Activated naive CD4-positive, alpha-beta T cell treated with anti-CD3 and anti-CD28 coated beads, Interleukin-2, amount 10 ng/mL, durations not matched to agents 7 days and 5 days (primary cell): ENCODE measurements around the gene TYR.
"Not testable (repeated sequence)": the region's sequence is repeated elsewhere in the genome, so short reads cannot be mapped to it uniquely, and the experiment has no call there.

Experiments
- CTCF ChIA-PET: fragments of 350-600 bp; sonication (Branson Sonifier 250); formaldehyde crosslinking; loops from one replicate; lab custom pipeline; 2021; ENCODE audit warnings: antibody characterized with exemption; lab: Charles Lee
- DNase-seq: peaks from one replicate; pipeline ENCODE4 v3.0.0-alpha.2; 2020
- H3K27ac Mint-ChIP-seq: one replicate; pipeline ENCODE4 v1.8.0; 2021; ENCODE audit warnings: mild to moderate bottlenecking, moderate library complexity, mixed read lengths
- H3K27me3 Mint-ChIP-seq: one replicate; pipeline ENCODE4 v1.8.0; 2021; ENCODE audit warnings: mild to moderate bottlenecking, mixed read lengths
- H3K36me3 Mint-ChIP-seq: one replicate; pipeline ENCODE4 v1.8.0; 2021; ENCODE audit warnings: mixed read lengths
- H3K4me1 Mint-ChIP-seq: one replicate; pipeline ENCODE4 v1.8.0; 2021; ENCODE audit warnings: mixed read lengths
- H3K4me3 Mint-ChIP-seq: one replicate; pipeline ENCODE4 v1.8.0; 2021; ENCODE audit warnings: mild to moderate bottlenecking, moderate library complexity, mixed read lengths
- H3K9me3 Mint-ChIP-seq: one replicate; pipeline ENCODE4 v1.8.0; 2021; ENCODE audit warnings: mixed read lengths

The TYR gene

DNA sequence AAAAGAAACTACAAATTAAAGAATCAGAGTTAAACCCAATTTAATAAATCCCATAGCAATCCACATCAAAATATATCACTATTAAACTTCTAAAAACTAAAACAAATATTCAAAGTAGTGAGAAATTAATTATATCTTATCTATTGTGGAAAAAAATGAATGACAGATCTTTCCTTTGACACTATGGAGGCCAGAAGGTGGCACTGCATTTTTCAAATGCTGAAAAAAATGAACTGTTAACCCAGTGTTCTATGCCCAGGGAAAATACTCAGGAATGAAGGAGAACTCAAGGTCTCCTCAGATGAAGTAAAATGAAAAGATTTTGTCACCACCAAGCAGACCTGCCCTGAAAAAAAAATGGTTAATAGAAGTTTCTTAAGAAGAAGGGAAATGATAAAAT, 27.7 kb downstream of the TYR start:
- CTCF ChIA-PET, result no interaction called here
- no peaks in the 10 kb centered on the region for H3K27me3 Mint-ChIP-seq
- H3K4me3 Mint-ChIP-seq, result no peak overlapping the region
- no peaks in the 10 kb centered on the region for H3K9me3 Mint-ChIP-seq
- no peak for DNase-seq
- no peak overlapping the region for H3K27ac Mint-ChIP-seq
- H3K4me1 Mint-ChIP-seq, result no peaks in the 10 kb centered on the region
- H3K36me3 Mint-ChIP-seq, result no peaks in the 10 kb centered on the region

DNA sequence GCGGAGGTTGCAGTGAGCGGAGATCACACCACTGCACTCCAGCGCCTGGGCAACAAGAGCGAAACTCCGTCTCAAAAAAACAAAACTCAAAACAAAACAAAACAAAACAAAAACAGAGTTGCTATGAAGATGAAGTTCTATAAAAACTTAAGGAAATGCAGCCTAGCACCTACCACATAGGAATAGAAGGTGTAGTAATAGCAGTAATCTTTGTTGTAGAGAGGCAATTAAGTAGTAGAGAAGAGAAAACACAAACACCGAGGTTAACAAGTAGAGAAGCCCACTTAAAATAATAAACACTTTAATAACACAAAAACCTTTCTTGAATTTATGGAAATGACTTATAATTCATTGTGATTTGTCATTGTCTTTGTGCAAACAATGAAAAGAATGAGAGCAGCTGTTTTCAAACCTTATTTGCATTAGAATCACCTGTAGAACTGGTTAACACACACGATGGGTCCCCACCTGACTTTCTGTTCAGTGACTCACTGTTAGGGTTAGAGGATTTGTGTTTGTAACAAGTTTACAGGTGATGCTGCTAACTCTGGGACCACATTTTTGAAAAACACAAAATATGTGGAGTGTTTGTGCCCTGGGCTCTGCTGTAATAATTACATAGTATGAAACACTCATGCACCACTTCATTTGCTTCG, 43.1 kb downstream of the TYR start:
- Mint-ChIP-seq H3K36me3 (no peaks in the 10 kb centered on the region), H3K4me1 (no peaks in the 10 kb centered on the region), H3K9me3 (no peaks in the 10 kb centered on the region), H3K27ac (no peak overlapping the region), H3K27me3 (no peaks in the 10 kb centered on the region), H3K4me3 (no peak overlapping the region)
- CTCF ChIA-PET, result no interaction called here
- no peak for DNase-seq

DNA sequence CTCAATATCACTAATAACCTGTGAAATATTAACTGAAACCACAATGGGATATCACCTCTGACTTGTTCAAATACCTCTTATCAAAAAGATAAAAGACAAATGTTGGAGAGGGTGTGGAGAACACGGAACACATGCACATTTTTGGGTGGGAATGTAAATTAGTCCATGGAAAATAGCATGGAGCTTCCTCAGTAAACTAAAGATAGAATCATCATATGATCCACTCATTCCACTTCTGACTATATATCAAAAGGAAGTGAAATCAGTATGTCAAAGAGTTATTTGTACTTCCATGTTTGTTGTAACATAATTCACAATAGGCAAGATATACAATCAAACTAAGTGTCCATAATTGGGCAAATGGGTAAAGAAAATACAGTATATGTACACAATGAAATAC, 57.4 kb downstream of the TYR start:
- CTCF ChIA-PET, result no interaction called here

DNA sequence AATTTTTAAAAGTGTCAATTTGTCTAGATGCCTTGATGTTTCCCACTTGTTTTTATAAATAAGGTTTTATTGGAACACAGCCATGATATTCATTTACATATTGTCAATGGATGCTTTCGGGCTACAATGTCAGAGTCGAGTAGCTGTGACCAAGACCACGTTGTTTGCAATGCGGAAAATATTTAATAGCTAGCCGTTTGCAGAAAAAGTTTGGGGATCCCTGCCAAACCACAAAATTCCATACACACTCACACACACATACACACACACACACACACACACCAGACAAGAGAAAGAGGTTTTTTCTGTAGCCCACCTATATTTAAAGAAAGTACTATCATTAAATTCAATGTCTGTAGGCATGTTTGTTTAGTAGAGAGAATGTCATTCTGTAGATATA, 58.3 kb downstream of the TYR start:
- Mint-ChIP-seq H3K4me1 (no peaks in the 10 kb centered on the region), H3K36me3 (no peaks in the 10 kb centered on the region), H3K27me3 (no peaks in the 10 kb centered on the region), H3K9me3 (no peaks in the 10 kb centered on the region), H3K27ac (no peak overlapping the region), H3K4me3 (no peak overlapping the region)
- CTCF ChIA-PET, result no interaction called here
- no peak for DNase-seq

More for the DNA sequence above, 57.4 kb downstream of the TYR start:
- Mint-ChIP-seq H3K27ac (no peak overlapping the region), H3K36me3 (no peaks in the 10 kb centered on the region), H3K9me3 (no peaks in the 10 kb centered on the region), H3K27me3 (no peaks in the 10 kb centered on the region), H3K4me1 (no peaks in the 10 kb centered on the region), H3K4me3 (no peak overlapping the region)
- no peak for DNase-seq

DNA sequence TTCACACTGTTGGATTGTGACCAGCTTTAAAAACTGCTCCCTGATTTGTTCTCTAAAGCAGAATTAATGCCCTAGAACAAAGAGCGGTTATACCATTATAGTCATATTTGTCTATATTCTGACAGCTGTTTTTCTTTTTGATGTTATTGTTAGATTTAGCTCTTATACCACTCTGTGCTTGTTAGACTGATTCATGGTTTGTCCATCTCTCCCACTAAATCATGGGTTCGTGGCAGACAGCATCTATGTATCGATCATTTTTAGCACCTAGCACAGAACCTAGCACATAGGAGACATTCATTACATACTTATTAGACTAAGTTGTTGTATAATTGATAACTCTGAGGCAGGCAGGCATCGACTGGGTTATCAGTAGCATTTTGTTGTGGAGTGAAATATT, 69.3 kb downstream of the TYR start:
- H3K9me3 Mint-ChIP-seq, CTCF ChIA-PET, H3K27me3 Mint-ChIP-seq, H3K4me1 Mint-ChIP-seq, H3K4me3 Mint-ChIP-seq, DNase-seq, H3K36me3 Mint-ChIP-seq, H3K27ac Mint-ChIP-seq: not testable (repeated sequence)

DNA sequence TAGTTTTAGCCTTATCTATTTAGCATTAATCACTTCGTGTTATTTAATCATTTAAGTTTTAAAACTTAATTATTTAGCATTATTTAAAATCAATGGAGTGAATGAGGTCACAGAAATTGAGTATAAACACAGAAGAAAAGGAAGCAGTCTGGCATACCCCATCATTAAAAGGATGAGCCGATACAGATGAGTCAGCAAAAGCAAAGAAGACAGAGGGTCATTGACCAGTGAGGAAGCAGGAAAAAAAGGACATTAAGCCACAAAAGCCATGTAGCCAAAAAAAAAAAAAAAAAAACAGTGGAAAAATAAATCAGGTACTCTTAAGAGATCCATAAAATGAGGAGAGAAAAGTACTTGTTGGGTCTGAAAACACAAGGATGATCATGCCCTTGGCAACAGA, 71.5 kb downstream of the TYR start:
- H3K27me3 Mint-ChIP-seq, result no peaks in the 10 kb centered on the region
- CTCF ChIA-PET, result no interaction called here
- H3K27ac Mint-ChIP-seq, result no peak overlapping the region
- DNase-seq, result no peak
- no peaks in the 10 kb centered on the region for H3K4me1 Mint-ChIP-seq
- H3K9me3 Mint-ChIP-seq, result no peaks in the 10 kb centered on the region
- H3K4me3 Mint-ChIP-seq, result no peak overlapping the region
- H3K36me3 Mint-ChIP-seq, result no peaks in the 10 kb centered on the region

DNA sequence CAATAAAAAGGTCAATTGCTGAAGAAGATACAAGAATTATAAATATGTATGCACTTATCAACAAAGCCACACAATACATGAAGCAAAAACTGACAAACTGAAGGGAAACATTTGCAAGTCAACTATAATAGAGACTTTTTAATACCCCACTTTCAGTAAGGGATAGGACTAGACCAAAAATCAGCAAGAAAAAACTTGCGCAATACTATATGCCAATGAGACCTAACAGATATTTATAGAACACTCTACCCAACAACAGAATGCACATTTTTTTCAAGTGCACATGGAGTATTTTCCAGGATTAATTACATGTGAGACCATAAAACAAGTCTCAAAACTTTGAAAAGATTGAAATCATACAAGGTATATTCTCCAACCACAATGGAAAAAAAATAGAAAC, 83.8 kb downstream of the TYR start:
- H3K9me3 Mint-ChIP-seq, DNase-seq, H3K4me3 Mint-ChIP-seq, H3K36me3 Mint-ChIP-seq, H3K27ac Mint-ChIP-seq, H3K27me3 Mint-ChIP-seq, H3K4me1 Mint-ChIP-seq, CTCF ChIA-PET: not testable (repeated sequence)

DNA sequence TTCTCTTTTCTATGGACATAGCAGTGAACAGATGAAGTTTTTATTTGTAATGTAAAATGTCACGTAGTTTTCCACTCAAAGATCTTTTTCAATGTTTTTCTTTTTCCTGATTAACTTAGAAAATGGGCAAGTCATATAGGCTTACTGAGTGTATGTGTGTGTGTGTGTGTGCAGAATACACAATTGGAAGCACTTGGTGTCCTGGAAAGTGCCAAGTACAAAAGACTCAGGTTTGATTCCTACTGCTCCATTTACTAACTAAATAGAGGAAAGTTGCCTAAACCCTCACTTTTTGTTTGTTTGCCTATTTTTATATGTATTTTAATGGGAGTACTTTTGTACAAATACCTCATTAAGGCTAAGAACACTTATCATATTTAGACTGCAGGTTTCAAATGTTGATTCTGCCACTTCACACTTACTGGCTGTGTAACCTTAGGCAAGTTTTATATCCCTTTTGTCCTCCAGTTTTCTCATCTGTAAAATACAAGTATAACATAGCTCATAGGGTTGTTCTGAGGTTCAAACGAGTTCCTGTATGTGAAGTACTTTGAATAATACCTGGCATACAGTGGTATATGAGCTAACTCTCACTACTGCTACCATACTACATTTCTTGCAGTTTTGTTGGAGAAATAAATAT, 90.1 kb downstream of the TYR start:
- Mint-ChIP-seq H3K27ac (no peak overlapping the region), H3K27me3 (no peaks in the 10 kb centered on the region), H3K4me3 (no peak overlapping the region), H3K36me3 (no peaks in the 10 kb centered on the region), H3K4me1 (no peaks in the 10 kb centered on the region), H3K9me3 (no peaks in the 10 kb centered on the region)
- DNase-seq, result no peak
- CTCF ChIA-PET, result no interaction called here

DNA sequence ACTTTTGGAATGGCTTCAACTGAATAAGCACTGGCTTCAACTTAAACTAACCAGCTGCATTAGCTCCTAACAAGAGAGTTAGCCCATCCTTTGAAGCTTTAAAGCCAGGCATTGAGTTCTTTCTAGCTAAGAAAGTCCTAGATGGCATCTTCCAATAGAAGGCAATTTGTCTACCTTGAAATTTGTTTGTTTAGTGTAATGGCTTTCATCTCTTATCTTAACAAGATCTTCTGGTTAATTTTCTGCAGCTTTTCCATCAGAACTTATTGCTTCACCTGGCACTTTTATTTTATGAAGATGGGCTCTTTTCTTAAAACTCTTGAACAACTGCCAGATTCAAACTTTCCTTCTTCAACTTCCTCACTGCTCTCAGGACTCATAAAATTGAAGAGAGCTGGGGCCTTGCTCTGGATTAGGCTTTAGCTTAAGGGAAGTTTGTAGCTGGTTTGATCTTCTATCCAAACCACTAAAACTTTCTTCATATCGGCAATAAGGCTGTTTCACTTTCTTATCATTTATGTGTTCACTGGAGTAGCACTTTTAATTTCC, 94.9 kb downstream of the TYR start:
- H3K4me1 Mint-ChIP-seq, H3K27me3 Mint-ChIP-seq, CTCF ChIA-PET, DNase-seq, H3K4me3 Mint-ChIP-seq, H3K36me3 Mint-ChIP-seq, H3K9me3 Mint-ChIP-seq: not testable (repeated sequence)
- H3K27ac Mint-ChIP-seq, result peak overlapping the region; percentile 31

DNA sequence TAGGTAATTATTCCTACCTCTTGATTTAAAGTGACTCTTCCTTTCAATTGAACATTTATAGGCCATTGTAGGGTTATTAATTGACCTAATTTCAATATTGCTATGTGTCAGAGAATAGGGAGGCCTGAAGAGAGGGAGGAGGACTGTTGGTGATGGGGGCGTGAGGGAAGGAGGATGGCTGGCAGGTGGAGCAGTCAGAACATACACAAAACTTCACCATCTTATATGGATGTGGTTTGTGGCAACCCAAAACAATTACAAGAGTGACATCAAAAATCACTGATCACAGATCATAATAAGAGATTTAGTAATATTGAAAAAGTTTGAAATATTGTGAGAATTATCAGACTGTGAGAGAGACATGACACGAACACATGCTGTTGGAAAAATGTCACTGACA, 95.5 kb downstream of the TYR start:
- DNase-seq, H3K9me3 Mint-ChIP-seq, H3K36me3 Mint-ChIP-seq, H3K27ac Mint-ChIP-seq, CTCF ChIA-PET, H3K27me3 Mint-ChIP-seq, H3K4me3 Mint-ChIP-seq, H3K4me1 Mint-ChIP-seq: not testable (repeated sequence)

DNA sequence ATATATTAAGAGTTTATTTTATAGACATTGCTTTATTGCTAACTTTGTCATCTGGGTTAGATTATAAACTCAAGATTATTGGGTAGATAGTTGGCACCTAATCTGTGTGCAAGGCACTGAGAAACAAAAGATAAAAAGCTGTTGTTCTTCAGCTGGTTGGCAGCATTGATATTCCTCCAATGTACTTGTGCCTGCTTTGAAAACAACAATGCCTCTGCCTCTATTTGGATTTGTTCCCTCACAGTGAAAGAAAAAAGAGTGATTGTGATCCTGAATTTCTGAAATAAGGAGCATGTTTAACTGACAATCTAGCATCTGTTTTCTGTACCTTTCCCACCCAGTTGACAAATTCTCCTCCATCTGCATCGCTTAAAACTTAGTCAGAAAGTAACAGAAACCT, 98.3 kb downstream of the TYR start:
- H3K4me1 Mint-ChIP-seq, result peaks cover 3% of the 10 kb centered on the region
- H3K36me3 Mint-ChIP-seq, result no peaks in the 10 kb centered on the region
- H3K27ac Mint-ChIP-seq, result no peak overlapping the region
- H3K27me3 Mint-ChIP-seq, result no peaks in the 10 kb centered on the region
- no peak for DNase-seq
- H3K4me3 Mint-ChIP-seq, result no peak overlapping the region
- CTCF ChIA-PET, result no interaction called here
- no peaks in the 10 kb centered on the region for H3K9me3 Mint-ChIP-seq

DNA sequence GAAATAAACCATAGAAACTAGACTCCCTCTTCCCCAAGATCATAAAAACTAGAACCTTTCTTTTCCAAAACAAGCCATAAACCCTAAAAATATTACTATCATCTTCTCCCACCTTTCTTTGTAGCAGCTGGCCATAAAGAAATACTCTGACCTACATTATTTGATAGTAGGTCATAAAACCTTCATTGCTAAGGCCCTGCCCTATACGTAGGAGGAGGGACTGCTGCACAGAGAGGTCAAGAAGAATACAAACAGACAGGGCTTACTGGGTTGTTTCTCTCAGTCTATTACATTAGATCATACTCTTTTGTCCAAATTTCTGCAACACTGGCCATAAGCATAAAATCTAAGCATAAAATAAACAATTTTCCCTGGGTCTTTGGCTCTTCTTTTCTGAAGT, 101.5 kb downstream of the TYR start:
- Mint-ChIP-seq H3K36me3 (no peaks in the 10 kb centered on the region), H3K27me3 (no peaks in the 10 kb centered on the region), H3K4me1 (no peaks in the 10 kb centered on the region), H3K4me3 (no peak overlapping the region), H3K9me3 (no peaks in the 10 kb centered on the region), H3K27ac (no peak overlapping the region)
- no peak for DNase-seq
- CTCF ChIA-PET, result no interaction called here

DNA sequence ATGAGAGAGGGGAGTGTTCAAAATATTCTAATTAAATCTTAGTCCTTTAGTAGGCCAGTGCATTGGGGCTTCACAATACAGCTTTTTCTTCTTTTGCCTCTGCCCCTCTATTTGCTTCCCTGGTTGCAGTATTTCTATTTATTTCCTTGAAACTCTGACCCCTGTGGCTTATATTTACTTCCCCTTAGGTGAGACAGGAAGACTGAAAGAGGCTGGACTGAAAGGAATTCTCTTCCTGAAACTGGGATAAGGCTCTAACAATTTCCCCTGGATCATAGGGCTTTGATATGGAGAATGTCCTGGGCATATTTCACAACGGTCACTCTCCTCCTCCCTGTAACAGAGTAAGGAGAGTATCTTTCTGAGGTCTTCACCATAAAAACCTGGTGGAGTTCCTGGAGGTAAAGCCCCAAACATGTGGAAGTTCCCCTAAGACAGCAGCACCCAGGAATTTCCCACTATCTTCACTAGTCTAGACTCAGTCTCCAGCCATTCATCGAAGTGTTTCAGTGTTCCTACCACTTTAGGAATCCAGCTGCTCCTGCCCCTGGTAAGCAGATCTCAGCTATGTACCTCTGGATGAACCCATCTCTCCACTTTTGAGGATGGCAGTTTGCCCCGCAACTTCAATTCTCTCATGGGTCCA, 103.5 kb downstream of the TYR start:
- DNase-seq, H3K36me3 Mint-ChIP-seq, H3K27me3 Mint-ChIP-seq, H3K4me3 Mint-ChIP-seq, CTCF ChIA-PET, H3K9me3 Mint-ChIP-seq, H3K4me1 Mint-ChIP-seq, H3K27ac Mint-ChIP-seq: not testable (repeated sequence)

DNA sequence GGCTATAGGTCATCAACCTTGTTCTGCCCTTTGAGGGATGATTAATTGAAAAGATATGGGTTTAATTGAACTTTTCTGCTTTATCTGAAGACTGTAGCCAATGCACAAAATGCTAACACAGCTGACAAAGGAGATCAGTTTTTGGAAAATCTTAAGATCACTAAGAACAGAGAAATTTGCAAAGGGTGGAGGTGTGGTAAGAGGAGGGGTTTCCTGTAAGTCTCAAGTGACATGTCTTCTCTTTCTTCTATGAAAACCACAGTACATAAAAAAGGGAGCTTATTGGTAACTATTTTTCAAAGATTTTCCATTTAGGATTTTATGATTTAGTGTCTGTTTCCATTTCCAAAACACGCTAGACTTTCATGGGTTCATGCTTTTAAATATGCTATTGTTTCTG, 108.9 kb downstream of the TYR start:
- peaks cover 11% of the 10 kb centered on the region for H3K4me1 Mint-ChIP-seq
- H3K27me3 Mint-ChIP-seq, CTCF ChIA-PET, H3K9me3 Mint-ChIP-seq, H3K36me3 Mint-ChIP-seq, H3K4me3 Mint-ChIP-seq, DNase-seq: not testable (repeated sequence)
- H3K27ac Mint-ChIP-seq, result peak overlapping the region; percentile 12

DNA sequence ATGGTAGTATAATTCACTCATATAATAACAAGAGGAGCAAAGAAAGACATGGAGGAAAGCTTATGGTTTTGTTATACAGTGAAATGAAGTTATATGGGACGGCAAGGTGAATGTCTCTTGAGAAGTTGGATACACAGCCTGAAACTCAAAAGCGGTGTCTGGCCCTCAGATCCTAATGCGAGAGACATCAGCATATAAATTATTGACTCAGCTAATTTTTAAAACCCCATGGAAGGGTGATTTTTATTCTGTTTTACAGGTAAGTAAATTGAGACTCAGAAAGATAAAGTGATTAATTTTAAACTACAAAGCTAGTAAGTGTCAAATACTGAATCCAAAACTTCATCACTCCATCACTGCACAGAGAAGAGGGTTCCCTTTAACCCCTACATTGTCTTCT, 110.3 kb downstream of the TYR start:
- H3K27ac Mint-ChIP-seq, DNase-seq, CTCF ChIA-PET, H3K9me3 Mint-ChIP-seq, H3K36me3 Mint-ChIP-seq, H3K27me3 Mint-ChIP-seq, H3K4me3 Mint-ChIP-seq: not testable (repeated sequence)
- H3K4me1 Mint-ChIP-seq, result peaks cover 11% of the 10 kb centered on the region
